Thymus (tissue), 11 donors: ENCODE measurements around the gene KIF13A. TPM values are rescaled to one million over a fixed set of nuclear protein-coding genes. Genes with fewer than 3 reads are reported as not detected.

ENCODE experiments used
- DNase-seq, 9 donors: peaks; one replicate each; pipeline ENCODE4 v3.0.0-alpha.2; 2013; ENCODE audit warnings: low spot score in 9 of 9, low read depth in 6 of 9, missing footprints in 1 of 9
- H3K27ac ChIP-seq, 2 donors: one replicate each; pipeline ENCODE4 v1.5.1; 2013; ENCODE audit warnings: control low read depth in 1 of 2, low read depth in 1 of 2, low read length in 1 of 2, mild to moderate bottlenecking in 1 of 2, moderate library complexity in 1 of 2
- H3K27me3 ChIP-seq, 2 donors: one replicate each; pipeline ENCODE4 v1.5.1; 2013; ENCODE audit warnings: low read length in 1 of 2; ENCODE audit not compliant: control insufficient read depth in 2 of 2, insufficient read depth in 1 of 2
- H3K36me3 ChIP-seq, 2 donors: one replicate each; pipeline ENCODE4 v1.5.1; 2013; ENCODE audit warnings: low read length in 1 of 2, mild to moderate bottlenecking in 1 of 2, moderate library complexity in 1 of 2; ENCODE audit not compliant: control insufficient read depth in 2 of 2, insufficient read depth in 2 of 2
- H3K4me1 ChIP-seq, 2 donors: one replicate each; pipeline ENCODE4 v1.5.1; 2013; ENCODE audit warnings: low read length in 2 of 2; ENCODE audit not compliant: control insufficient read depth in 2 of 2, insufficient read depth in 2 of 2
- H3K4me3 ChIP-seq, 2 donors: one replicate each; pipeline ENCODE4 v1.5.1; 2013; ENCODE audit warnings: low read length in 2 of 2, control low read depth in 1 of 2, mild to moderate bottlenecking in 1 of 2
- H3K9me3 ChIP-seq, 2 donors: one replicate each; pipeline ENCODE4 v1.5.1; 2013; ENCODE audit warnings: low read length in 1 of 2, mild to moderate bottlenecking in 1 of 2; ENCODE audit not compliant: control insufficient read depth in 2 of 2, insufficient read depth in 1 of 2
- WGBS: extraction: QIAGEN DNeasy Blood & Tissue Kit; methylation state at CpG from one replicate; pipeline ENCODE4 v1.1.7; 2013; 5-methylcytosine and 5-hydroxymethylcytosine counted together
- polyA plus RNA-seq: library from polyadenylated mRNA; stranded (reverse); fragments of 200-250 nt; gene quantifications from one replicate; pipeline ENCODE4 v1.2.3, GENCODE V29; 2013
- total RNA-seq: library from RNA; stranded (reverse); fragments of 120-200 nt; gene quantifications from one replicate; pipeline ENCODE4 v1.2.4, GENCODE V29; 2013
- donor health status: healthy.

The KIF13A gene
- total and polyA plus RNA-seq, 2 donors: 8.5 to 13.7 TPM

DNA sequence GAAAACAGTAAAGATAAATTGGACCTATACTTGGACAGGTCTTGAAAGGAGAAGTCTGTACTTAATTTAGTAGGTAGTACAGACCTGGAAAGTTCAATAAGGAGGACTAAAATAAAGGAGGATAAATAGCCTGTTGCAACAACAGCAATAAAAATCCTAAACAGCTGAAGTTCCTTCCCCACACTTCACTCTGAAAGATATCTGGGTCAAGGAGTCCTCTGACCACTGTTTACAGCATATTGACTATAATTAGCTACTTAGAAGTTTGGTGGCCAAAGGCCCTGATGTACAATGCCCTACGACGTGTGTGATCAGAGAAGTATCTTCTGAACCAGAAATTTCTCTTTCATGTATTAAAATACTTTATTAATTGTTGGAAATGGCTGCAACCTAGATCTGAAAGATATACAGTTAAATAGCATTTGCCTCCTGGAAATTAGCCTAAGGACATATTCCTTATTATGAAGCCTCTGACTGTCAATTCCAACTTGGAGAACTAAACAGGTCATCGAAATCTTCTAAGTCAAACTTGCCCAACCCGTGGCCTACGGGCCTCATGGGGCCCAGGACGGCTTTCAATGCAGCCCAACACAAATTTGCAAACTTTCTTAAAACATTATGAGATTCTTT lies 82.8 kb downstream of the KIF13A start:
- Histone ChIP-seq H3K27me3 (no peaks in the 10 kb centered on the region), H3K9me3 (no peaks in the 10 kb centered on the region), H3K36me3 (no peaks in the 10 kb centered on the region), H3K27ac (no peak overlapping the region), H3K4me3 (no peak overlapping the region), H3K4me1 (no peaks in the 10 kb centered on the region)
- WGBS: 97% methylated on average over 6 of the region's 6 CpGs
- DNase-seq: no peak

DNA sequence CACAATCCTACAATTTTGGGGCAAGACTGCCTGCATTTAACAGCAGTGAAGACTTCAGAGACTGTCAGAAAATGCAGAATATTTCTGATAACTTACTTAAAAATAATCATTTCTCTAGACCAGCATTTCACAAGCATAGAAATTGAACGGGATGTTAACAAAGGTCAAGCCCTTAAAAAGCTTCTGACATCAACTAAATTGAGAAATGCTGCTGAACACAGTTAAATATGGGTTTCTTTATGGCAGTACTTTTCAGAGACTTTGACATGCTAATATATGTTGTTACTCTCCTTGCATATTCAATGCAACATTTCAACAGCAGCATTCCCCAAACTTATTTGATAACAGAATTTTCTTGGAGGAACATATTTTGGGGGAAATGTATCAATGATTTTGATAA lies 84.5 kb downstream of the KIF13A start:
- Histone ChIP-seq H3K4me1 (no peaks in the 10 kb centered on the region), H3K27ac (no peak overlapping the region), H3K4me3 (no peak overlapping the region), H3K27me3 (no peaks in the 10 kb centered on the region), H3K9me3 (no peaks in the 10 kb centered on the region), H3K36me3 (no peaks in the 10 kb centered on the region)
- DNase-seq: no peak
- WGBS: 93% methylated on average over 1 of the region's 1 CpG

DNA sequence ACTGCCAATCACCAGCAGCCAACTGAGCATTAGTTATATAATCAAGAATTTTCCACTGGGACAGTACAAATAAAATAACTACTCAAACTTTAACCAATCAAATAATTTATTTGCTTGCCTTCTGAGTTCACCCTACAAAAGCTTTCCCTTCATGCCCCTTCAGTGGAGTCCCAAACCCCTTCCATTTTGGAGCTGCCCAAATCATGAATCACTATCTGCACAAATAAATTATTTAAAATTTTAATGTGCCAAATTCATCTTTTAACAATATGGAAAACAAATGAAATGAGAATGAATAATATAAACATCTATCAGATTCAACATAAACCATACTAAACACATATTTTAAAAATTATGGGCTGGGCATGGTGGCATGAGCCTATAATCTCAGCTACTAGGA lies 85.9 kb downstream of the KIF13A start:
- H3K27ac ChIP-seq: no peak overlapping the region
- no peak overlapping the region for H3K4me3 ChIP-seq
- no peaks in the 10 kb centered on the region for H3K4me1 ChIP-seq
- H3K36me3 ChIP-seq: no peaks in the 10 kb centered on the region
- H3K27me3 ChIP-seq: no peaks in the 10 kb centered on the region
- DNase-seq: no peak
- H3K9me3 ChIP-seq: no peaks in the 10 kb centered on the region

DNA sequence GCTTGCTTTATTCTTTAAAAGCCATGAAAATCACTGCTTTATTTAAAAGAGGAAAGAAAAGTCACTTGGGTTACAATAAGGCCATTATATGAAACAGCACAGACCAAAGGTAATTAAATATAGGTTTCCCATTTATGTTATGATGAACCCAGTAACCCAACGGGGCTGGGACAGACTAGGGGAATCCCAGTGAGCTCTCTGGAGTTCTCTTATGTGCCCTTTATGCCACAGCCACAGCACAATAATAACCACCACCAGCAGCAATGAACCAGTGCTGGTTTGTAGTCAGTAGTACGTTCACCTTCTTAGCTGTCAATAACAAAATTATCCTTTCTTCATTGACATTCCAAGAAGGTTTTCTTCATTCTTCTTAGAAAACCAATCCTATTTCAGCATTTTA lies 87.4 kb downstream of the KIF13A start:
- no peaks in the 10 kb centered on the region for H3K4me1 ChIP-seq
- H3K36me3 ChIP-seq: no peaks in the 10 kb centered on the region
- WGBS: 88% methylated on average over 2 of the region's 2 CpGs
- no peak for DNase-seq
- no peaks in the 10 kb centered on the region for H3K27me3 ChIP-seq
- H3K4me3 ChIP-seq: no peak overlapping the region
- H3K9me3 ChIP-seq: peaks cover 0 to 4% of the 10 kb centered on the region in 2 donors
- H3K27ac ChIP-seq: no peak overlapping the region

DNA sequence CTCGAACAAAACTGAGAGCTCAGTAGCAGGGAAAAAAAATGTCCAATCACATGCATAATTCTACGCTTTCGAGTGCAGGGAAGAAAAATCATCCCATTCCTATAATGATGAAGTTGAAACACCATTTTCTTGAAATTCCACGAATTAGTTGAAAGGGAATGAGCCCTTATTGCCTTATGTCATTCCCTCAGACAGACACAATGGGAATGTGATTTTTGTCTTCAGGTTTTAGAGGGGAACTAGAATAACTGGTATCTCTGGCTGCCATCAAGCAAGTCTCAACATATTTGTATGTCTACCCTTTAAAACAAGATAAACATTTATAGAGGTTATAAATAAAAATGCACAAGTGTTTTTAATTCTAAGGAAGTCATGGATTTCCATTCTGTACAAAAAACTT lies 87.9 kb downstream of the KIF13A start:
- H3K9me3 ChIP-seq: peaks cover 0 to 4% of the 10 kb centered on the region in 2 donors
- no peaks in the 10 kb centered on the region for H3K36me3 ChIP-seq
- DNase-seq: no peak
- no peaks in the 10 kb centered on the region for H3K4me1 ChIP-seq
- no peaks in the 10 kb centered on the region for H3K27me3 ChIP-seq
- no peak overlapping the region for H3K4me3 ChIP-seq
- WGBS: 96% methylated on average over 4 of the region's 4 CpGs
- H3K27ac ChIP-seq: no peak overlapping the region

DNA sequence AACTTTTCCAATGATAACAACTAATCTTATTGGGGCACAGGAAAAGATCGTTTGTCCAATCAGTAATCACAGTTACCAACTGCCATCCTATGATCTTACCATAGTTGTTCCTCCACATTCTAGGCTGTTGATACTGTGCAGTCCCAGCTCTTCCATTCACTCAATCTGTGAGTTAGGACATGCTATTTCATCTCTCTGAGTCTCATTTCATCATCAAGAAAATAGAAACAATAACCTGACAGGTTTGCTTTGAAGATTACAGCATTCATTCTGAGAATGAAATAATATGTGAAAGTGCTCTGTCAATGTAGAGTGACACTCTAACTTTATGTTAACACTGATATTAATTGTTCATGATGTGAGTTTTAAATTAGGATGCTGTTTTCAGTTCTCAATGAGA lies 89.8 kb downstream of the KIF13A start:
- H3K27ac ChIP-seq: no peak overlapping the region
- H3K36me3 ChIP-seq: no peaks in the 10 kb centered on the region
- H3K27me3 ChIP-seq: no peaks in the 10 kb centered on the region
- no peak for DNase-seq
- no peak overlapping the region for H3K4me3 ChIP-seq
- 98% methylated on average over 1 of the region's 1 CpG for WGBS
- H3K4me1 ChIP-seq: no peaks in the 10 kb centered on the region
- H3K9me3 ChIP-seq: peaks cover 0 to 9% of the 10 kb centered on the region in 2 donors

DNA sequence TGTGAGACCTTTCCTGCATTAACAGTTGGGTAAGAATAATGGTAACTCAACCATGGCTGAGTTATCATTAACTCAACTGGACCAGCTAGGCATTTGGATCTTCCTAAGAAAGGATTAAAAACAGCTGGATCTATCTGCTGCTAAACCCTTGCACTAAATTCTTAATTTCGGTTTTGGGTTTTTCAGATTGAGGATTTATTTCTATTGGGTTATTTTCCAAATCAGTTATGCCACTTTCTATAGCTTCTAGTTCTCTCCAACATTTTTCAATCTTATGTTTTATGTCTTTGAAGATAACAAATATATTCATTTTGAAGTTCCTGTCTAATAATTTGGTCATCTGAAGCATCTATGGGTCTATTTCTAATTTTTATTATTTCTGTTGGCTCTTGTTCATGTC lies 92.5 kb downstream of the KIF13A start:
- H3K36me3 ChIP-seq: no peaks in the 10 kb centered on the region
- no peak for DNase-seq
- no peak overlapping the region for H3K4me3 ChIP-seq
- H3K9me3 ChIP-seq: peaks cover 0 to 9% of the 10 kb centered on the region in 2 donors
- no peaks in the 10 kb centered on the region for H3K27me3 ChIP-seq
- WGBS: 97% methylated on average over 1 of the region's 1 CpG
- no peak overlapping the region for H3K27ac ChIP-seq
- H3K4me1 ChIP-seq: no peaks in the 10 kb centered on the region

DNA sequence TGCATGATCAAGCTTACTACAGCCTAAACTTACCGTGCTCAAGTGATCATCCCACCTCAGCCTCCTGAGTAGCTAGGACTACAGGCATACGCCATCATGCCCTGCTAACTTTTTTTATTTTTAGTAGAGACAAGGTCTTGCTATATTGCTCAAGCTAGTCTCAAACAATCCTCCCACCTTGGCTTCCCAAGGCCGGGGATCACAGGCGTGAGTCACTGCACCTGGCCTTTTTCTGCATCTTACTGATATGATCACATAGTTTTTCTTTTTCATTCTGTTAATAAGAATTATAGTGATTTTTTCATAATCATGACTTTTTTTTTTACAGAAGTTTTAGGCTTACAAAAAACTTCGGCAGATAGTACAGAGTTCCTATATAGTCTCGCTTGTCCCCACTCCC lies 93.2 kb downstream of the KIF13A start:
- DNase-seq: no peak
- WGBS: 98% methylated on average over 6 of the region's 6 CpGs
- H3K36me3 ChIP-seq: no peaks in the 10 kb centered on the region

DNA sequence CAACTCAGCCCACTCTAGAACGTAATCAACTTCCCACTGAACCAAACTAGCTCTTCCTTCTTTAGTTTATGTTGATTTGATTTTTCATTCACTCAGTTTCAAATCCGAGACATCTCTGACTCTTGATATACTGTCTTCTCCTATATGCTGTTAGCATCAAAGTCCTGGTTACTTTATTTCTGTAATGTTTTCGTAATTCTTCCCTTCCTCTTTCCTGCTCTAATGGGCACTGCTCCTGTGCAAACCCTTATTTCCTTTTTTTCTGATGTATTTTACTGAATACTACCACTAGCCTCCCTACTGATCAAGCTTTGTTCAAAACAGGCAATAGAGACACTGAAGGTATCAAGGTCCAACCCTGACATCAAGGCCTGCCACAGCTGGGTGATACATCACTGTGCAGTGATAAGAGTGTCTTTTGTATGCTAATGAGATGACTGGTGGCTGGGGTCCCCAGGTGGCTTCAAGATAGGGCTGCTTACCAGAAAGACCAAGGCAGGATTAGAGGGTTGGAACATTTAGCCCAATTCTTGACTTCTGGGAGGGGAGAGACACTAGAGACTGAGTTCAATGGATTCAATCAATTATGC lies 95.2 kb downstream of the KIF13A start:
- DNase-seq: no peak
- Histone ChIP-seq H3K36me3 (no peaks in the 10 kb centered on the region), H3K27ac (no peak overlapping the region), H3K27me3 (no peaks in the 10 kb centered on the region), H3K4me1 (no peaks in the 10 kb centered on the region), H3K9me3 (peaks cover 0 to 9% of the 10 kb centered on the region in 2 donors), H3K4me3 (no peak overlapping the region)
- WGBS: 95% methylated on average over 3 of the region's 3 CpGs

More for the DNA sequence above, 93.2 kb downstream of the KIF13A start:
- Histone ChIP-seq H3K27me3 (no peaks in the 10 kb centered on the region), H3K27ac (no peak overlapping the region), H3K4me3 (no peak overlapping the region), H3K4me1 (no peaks in the 10 kb centered on the region), H3K9me3 (peaks cover 0 to 9% of the 10 kb centered on the region in 2 donors)
